Ishikawa (cell line): ENCODE results near the gene PRTN3.
A peak's percentile ranks its signal among the peaks of the same experiment; 100 is the strongest.

Experiments used
- CEBPB ChIP-seq: IDR thresholded peaks from 2 replicates; pipeline ENCODE4 v1.6.1; 2012
- CREB1 ChIP-seq: IDR thresholded peaks from 2 replicates; pipeline ENCODE4 v1.6.1; 2012; ENCODE audit warnings: low read depth
- EGR1 ChIP-seq: IDR thresholded peaks from 2 replicates; pipeline ENCODE4 v1.6.1; 2012
- EP300 ChIP-seq: IDR thresholded peaks from 2 replicates; pipeline ENCODE4 v1.6.1; 2012; ENCODE audit warnings: borderline replicate concordance
- FOXM1 ChIP-seq: IDR thresholded peaks from 2 replicates; pipeline ENCODE4 v1.6.1; 2012; ENCODE audit warnings: low read depth, borderline replicate concordance
- NFIC ChIP-seq: IDR thresholded peaks from 2 replicates; pipeline ENCODE4 v1.6.1; 2012
- RAD21 ChIP-seq: IDR thresholded peaks from 2 replicates; pipeline ENCODE4 v1.6.1; 2012; ENCODE audit warnings: low read depth
- TAF1 ChIP-seq: IDR thresholded peaks from 2 replicates; pipeline ENCODE4 v1.6.1; 2012; ENCODE audit warnings: low read depth, mild to moderate bottlenecking
- TCF12 ChIP-seq: IDR thresholded peaks from 2 replicates; pipeline ENCODE4 v1.6.1; 2012; ENCODE audit warnings: low read depth
- TEAD4 ChIP-seq: IDR thresholded peaks from 2 replicates; pipeline ENCODE4 v1.6.1; 2012
- YY1 ChIP-seq: IDR thresholded peaks from 2 replicates; pipeline ENCODE4 v1.6.1; 2012; ENCODE audit warnings: low read depth
- ZBTB7A ChIP-seq: IDR thresholded peaks from 2 replicates; pipeline ENCODE4 v1.6.1; 2012; ENCODE audit warnings: low read depth
- TF ChIP-seq, protein P1 (sequence below): IDR thresholded peaks from 2 replicates; pipeline ENCODE4 v1.6.1; 2012
- TF ChIP-seq, protein P2 (sequence below): IDR thresholded peaks from 2 replicates; pipeline ENCODE4 v1.6.1; 2012; ENCODE audit warnings: low read depth, mild to moderate bottlenecking
- TF ChIP-seq, protein P3 (sequence below): IDR thresholded peaks from 2 replicates; pipeline ENCODE4 v1.6.1; 2012

The PRTN3 gene

DNA sequence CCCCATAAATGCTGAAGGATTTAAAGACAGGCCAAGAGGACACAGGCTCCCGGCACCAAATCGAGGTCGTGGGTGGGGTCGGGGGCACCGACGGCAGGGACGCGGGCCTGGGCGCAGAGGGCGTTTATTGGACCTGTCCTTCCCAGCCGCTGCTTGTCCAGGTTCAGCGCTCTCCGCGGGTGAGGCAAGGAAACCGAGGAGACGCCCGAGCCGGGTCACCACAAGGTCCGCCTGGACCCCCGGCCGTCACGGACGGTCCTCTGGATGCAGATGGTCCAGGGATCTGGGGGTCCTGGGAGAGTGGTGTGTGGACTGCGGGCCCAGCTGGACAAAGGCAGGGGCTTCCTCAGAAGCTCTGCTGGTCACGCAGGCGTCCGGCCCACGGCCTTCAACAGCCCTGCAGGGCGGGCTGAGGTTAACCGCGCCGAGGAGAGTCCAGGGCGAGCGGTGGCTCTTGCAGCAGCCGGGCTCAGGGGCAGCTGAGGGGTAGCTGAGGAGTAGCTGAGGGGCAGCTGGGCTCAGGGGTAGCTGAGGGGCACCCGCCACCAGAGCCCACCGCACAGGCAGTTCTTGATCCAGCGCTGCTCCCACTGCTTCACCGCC lies 27.2 kb downstream of the PRTN3 start:
- TF ChIP-seq, protein P1, sequence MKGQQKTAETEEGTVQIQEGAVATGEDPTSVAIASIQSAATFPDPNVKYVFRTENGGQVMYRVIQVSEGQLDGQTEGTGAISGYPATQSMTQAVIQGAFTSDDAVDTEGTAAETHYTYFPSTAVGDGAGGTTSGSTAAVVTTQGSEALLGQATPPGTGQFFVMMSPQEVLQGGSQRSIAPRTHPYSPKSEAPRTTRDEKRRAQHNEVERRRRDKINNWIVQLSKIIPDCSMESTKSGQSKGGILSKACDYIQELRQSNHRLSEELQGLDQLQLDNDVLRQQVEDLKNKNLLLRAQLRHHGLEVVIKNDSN = no peak
- TF ChIP-seq CEBPB = no peak
- TF ChIP-seq RAD21 = no peak
- TF ChIP-seq EP300 = no peak
- TF ChIP-seq TEAD4 = no peak
- no peak for TF ChIP-seq ZBTB7A
- no peak for TF ChIP-seq TAF1
- no peak for TF ChIP-seq EGR1
- TF ChIP-seq NFIC = no peak
- TF ChIP-seq, protein P2, sequence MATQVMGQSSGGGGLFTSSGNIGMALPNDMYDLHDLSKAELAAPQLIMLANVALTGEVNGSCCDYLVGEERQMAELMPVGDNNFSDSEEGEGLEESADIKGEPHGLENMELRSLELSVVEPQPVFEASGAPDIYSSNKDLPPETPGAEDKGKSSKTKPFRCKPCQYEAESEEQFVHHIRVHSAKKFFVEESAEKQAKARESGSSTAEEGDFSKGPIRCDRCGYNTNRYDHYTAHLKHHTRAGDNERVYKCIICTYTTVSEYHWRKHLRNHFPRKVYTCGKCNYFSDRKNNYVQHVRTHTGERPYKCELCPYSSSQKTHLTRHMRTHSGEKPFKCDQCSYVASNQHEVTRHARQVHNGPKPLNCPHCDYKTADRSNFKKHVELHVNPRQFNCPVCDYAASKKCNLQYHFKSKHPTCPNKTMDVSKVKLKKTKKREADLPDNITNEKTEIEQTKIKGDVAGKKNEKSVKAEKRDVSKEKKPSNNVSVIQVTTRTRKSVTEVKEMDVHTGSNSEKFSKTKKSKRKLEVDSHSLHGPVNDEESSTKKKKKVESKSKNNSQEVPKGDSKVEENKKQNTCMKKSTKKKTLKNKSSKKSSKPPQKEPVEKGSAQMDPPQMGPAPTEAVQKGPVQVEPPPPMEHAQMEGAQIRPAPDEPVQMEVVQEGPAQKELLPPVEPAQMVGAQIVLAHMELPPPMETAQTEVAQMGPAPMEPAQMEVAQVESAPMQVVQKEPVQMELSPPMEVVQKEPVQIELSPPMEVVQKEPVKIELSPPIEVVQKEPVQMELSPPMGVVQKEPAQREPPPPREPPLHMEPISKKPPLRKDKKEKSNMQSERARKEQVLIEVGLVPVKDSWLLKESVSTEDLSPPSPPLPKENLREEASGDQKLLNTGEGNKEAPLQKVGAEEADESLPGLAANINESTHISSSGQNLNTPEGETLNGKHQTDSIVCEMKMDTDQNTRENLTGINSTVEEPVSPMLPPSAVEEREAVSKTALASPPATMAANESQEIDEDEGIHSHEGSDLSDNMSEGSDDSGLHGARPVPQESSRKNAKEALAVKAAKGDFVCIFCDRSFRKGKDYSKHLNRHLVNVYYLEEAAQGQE = no peak
- TF ChIP-seq, protein P3, sequence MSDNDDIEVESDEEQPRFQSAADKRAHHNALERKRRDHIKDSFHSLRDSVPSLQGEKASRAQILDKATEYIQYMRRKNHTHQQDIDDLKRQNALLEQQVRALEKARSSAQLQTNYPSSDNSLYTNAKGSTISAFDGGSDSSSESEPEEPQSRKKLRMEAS = no peak
- no peak for TF ChIP-seq FOXM1
- no peak for TF ChIP-seq TCF12
- TF ChIP-seq YY1 = no peak

DNA sequence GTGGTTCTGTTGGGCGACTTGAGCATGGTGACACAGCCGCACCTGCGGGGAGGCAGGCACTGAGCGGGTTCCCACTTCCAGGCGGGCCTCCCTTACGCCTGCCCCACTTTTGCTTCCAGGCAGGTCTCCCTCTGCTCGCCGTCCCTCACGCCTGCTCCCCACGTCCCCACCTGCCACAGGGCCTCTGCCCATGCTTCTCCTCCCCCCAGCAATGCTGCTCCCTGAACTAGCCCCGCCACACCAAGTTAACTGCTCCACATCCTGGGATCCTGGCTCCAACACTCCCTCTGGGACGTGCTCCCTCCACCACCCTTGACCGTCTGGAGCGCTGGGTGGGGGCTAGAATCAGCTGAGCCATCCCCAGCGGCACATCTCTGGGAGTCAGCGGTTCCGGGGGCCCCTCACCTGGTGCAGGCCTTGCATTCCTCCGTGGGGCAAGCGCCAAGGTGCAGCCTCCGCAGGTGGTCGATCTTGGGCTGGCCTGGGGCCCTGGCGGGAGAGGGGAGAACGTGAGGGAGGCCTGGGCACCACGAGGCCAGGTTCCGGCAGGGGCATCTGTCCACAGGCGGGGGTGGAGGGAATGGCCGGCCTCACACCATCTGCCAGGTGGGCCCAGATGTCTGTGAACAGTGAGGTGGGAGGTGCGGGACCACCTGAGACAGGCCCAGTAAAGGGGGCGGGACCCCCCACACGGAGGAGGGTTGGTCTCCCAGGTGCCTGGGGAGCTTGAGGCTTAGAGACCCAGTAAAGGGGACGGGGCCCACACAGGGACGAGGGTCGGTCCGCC lies 27.9 kb downstream of the PRTN3 start:
- no peak for TF ChIP-seq EP300
- no peak for TF ChIP-seq CEBPB
- no peak for TF ChIP-seq TAF1
- TF ChIP-seq EGR1 = no peak
- TF ChIP-seq CREB1 = no peak
- TF ChIP-seq YY1 = no peak
- no peak for TF ChIP-seq ZBTB7A
- TF ChIP-seq, protein P3 = no peak

DNA sequence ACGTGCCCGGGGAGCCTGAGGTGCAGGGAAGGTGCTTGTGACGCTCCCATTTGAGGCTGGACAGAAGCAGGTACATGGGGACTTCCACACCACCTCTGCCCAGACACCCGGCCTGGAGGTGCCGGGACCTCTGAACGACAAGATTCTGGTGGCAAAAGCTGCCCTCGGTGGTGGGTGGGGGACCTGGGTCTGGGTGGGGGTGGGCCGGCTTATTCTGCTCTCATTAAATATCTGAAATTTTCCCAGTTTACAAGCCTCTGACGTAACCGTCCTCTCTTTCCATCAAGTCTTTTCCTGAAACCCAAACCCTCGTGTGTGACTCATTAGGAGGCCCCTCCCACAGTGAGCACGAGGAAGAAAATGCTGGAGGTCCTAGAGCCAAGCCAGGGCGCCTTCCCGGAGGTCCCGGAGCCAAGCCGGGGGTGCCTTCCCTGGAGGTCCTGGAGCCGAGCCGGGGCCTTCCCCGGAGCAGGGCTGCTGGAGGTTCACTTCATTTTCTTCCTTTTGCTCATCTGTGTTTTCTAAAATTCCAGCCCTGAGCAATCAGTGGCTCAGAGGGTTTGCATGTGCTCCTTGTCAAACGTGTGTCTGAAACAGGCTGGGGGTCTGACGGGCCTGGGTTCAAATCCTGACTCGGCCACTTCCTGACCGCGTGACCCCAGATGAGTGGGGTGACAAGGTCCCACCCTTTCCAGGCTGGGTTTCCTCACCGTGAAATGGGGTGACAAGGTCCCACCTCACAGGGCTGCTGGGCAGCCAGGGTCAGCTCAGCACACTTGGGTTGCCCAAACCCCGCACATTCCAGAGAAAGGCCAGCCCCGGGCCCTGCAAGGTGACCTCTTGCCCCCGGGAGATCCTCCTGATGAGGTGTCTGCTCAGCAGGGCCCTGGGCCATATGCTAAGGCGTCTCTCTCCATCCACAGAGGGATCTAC lies 28.7 kb downstream of the PRTN3 start:
- no peak for TF ChIP-seq RAD21
- TF ChIP-seq EGR1 = no peak
- TF ChIP-seq CREB1 = 0 out of 2 replicates have a peak, but pooled peaks have one; percentile 15
- 0 out of 2 replicates have a peak, but pooled peaks have one; percentile 8 for TF ChIP-seq CEBPB
- TF ChIP-seq, protein P3 = peak; percentile 69
- TF ChIP-seq YY1 = no peak

DNA sequence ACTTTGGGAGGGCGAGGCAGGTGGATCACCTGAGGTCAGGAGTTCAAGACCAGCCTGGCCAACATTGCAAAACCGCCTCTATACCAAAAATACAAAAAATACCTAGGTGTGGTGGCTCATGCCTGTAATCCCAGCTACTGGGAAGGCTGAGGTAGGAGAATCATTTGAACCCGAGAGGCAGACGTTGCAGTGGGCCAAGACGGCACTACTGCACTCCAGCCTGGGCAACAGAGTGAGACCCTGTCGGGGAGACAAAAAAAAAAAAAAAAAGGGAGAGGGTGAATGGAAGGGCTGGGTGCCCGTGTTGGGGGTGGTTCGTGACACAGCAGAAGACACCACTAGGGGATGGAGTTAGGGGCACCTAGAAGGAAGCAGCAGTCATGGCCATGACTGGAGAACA lies 29.5 kb downstream of the PRTN3 start:
- TF ChIP-seq ZBTB7A (no peak), FOXM1 (no peak), CREB1 (no peak), RAD21 (no peak)
- TF ChIP-seq, protein P3 = no peak
- TF ChIP-seq, protein P2 = no peak

DNA sequence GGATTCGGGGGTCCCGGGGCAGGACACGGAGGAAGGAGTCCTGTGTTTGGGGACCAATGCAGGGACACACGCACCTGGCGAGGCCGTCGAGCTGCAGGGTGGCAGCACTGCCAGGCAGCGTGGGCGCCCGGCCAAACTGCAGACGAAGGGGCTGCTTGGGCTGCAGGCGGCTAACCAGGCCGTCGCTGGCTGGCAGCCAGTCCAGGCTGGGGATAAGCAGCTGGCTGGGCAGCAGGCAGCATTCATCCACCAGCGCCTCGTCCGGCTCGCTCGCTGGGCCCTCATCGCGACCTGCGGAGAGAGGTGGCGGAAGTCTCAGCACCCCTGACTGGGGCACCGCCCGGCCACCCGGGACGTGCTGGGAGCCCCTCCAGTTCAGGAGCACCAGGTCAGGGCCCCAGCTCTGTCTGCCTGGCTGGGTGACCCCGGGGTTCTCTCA lies 30.2 kb downstream of the PRTN3 start:
- TF ChIP-seq NFIC (peak; percentile 71), ZBTB7A (no peak; the same call in 1 of the 2 replicates)
- TF ChIP-seq, protein P3 = no peak
